Endodermal cell (in vitro differentiated cells): ENCODE measurements around the gene SLC39A5. TPM values are rescaled to one million over a fixed set of nuclear protein-coding genes. Genes with fewer than 3 reads are reported as not detected.

Experiments
- DNase-seq: peaks from one replicate; pipeline ENCODE4 v3.0.0-alpha.2; 2017
- H3K27ac ChIP-seq: 2 replicates; pipeline ENCODE4 v1.5.1; 2013; ENCODE audit warnings: mild to moderate bottlenecking, low read depth, low read length, moderate library complexity
- H3K27me3 ChIP-seq: 2 replicates; pipeline ENCODE4 v1.6.1; 2013; ENCODE audit warnings: mild to moderate bottlenecking, low read length, moderate library complexity; ENCODE audit not compliant: insufficient read depth, control insufficient read depth, poor library complexity, severe bottlenecking
- H3K36me3 ChIP-seq: 2 replicates; pipeline ENCODE4 v1.7.0; 2013; ENCODE audit warnings: mild to moderate bottlenecking, low read length, moderate library complexity; ENCODE audit not compliant: control insufficient read depth, insufficient read depth
- H3K4me1 ChIP-seq: one replicate; pipeline ENCODE4 v1.7.0; 2013; ENCODE audit warnings: low read length; ENCODE audit not compliant: control insufficient read depth, insufficient read depth
- H3K4me3 ChIP-seq: 2 replicates; pipeline ENCODE4 v1.5.1; 2013; ENCODE audit warnings: mild to moderate bottlenecking, low read length, moderate library complexity
- H3K9ac ChIP-seq: 2 replicates; pipeline ENCODE4 v1.6.1; 2013; ENCODE audit warnings: mild to moderate bottlenecking, low read length, moderate library complexity; ENCODE audit not compliant: poor library complexity, severe bottlenecking; ENCODE audit errors: extremely low read depth
- H3K9me3 ChIP-seq: 2 replicates; pipeline ENCODE4 v1.6.1; 2013; ENCODE audit warnings: mild to moderate bottlenecking, low read length, moderate library complexity; ENCODE audit not compliant: control insufficient read depth
- H3K27ac Mint-ChIP-seq: 2 replicates; pipeline ENCODE4 v1.8.0; 2020; ENCODE audit warnings: mixed read lengths
- H3K27me3 Mint-ChIP-seq: 2 replicates; pipeline ENCODE4 v1.8.0; 2021; ENCODE audit warnings: mild to moderate bottlenecking, mixed read lengths; ENCODE audit not compliant: insufficient read depth
- H3K36me3 Mint-ChIP-seq: 2 replicates; pipeline ENCODE4 v1.8.0; 2020; ENCODE audit warnings: low read depth, mixed read lengths
- H3K4me1 Mint-ChIP-seq: 2 replicates; pipeline ENCODE4 v1.8.0; 2020; ENCODE audit warnings: mixed read lengths
- H3K4me3 Mint-ChIP-seq: 2 replicates; pipeline ENCODE4 v1.8.0; 2020; ENCODE audit warnings: mild to moderate bottlenecking, moderate library complexity, mixed read lengths
- H3K9me3 Mint-ChIP-seq: 2 replicates; pipeline ENCODE4 v1.8.0; 2020; ENCODE audit warnings: mild to moderate bottlenecking, mixed read lengths
- WGBS, 2 experiments: methylation state at CpG; one replicate each; pipeline versions ENCODE4 v1.1.5 to v1.1.7; 2013; ENCODE audit warnings: missing lambda C conversion rate in 2 of 2, mixed read lengths in 1 of 2; ENCODE audit not compliant: insufficient coverage in 1 of 2, insufficient read length in 1 of 2; 5-methylcytosine and 5-hydroxymethylcytosine counted together
- total RNA-seq, 2 donors: library from RNA; stranded (reverse); fragmentation: NEBNext Ultra II Directional in 1 of 2; extraction: Animal tissue kit (Norgen Biotek cat#: 25700) in 1 of 2; gene quantifications; 2 replicates in 1 of 2; 3 replicates in 1 of 2; pipeline ENCODE4 v1.2.1, GENCODE V29; 2021
- TF ChIP-seq, protein P1 (sequence below): fragments of 200-600 bp; sonication (generic); conservative IDR thresholded peaks from 2 replicates; pipeline ENCODE4 v1.5.0; 2021; ENCODE audit warnings: antibody characterized with exemption, mild to moderate bottlenecking

SLC39A5 gene
- total RNA-seq, 2 donors from 2014 or later: 2.5 to 3.2 TPM

DNA sequence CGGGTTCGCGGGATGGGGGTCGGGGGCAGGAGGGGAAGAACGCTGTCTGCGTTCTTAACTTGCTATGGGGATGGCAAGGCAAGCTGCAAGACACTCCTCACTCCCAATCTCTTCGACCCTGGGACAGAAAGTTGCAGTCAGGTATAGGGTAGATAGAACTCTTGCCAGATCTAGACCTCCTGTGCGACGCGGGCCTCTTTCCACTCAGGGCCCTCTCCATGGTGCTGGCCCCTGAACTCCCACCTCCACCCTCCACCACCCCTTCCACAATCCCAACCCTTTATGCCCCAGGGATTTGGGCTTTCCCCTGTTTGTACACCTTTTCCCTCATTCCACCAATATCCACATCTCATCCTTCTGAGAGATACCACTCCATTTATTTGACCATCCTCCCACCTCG lies 4.9 kb upstream of the SLC39A5 start:
- H3K27ac ChIP-seq: no peak overlapping the region
- H3K27me3 Mint-ChIP-seq: no peaks in the 10 kb centered on the region
- H3K4me3 ChIP-seq: peak overlapping the region; percentile 88
- no peaks in the 10 kb centered on the region for H3K27me3 ChIP-seq
- peak; percentile 59 for DNase-seq
- peaks cover 3% of the 10 kb centered on the region for H3K36me3 ChIP-seq
- H3K9me3 Mint-ChIP-seq: no peaks in the 10 kb centered on the region
- TF ChIP-seq, protein P1, sequence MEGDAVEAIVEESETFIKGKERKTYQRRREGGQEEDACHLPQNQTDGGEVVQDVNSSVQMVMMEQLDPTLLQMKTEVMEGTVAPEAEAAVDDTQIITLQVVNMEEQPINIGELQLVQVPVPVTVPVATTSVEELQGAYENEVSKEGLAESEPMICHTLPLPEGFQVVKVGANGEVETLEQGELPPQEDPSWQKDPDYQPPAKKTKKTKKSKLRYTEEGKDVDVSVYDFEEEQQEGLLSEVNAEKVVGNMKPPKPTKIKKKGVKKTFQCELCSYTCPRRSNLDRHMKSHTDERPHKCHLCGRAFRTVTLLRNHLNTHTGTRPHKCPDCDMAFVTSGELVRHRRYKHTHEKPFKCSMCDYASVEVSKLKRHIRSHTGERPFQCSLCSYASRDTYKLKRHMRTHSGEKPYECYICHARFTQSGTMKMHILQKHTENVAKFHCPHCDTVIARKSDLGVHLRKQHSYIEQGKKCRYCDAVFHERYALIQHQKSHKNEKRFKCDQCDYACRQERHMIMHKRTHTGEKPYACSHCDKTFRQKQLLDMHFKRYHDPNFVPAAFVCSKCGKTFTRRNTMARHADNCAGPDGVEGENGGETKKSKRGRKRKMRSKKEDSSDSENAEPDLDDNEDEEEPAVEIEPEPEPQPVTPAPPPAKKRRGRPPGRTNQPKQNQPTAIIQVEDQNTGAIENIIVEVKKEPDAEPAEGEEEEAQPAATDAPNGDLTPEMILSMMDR: no peak
- no peak overlapping the region for H3K9ac ChIP-seq
- peak overlapping the region; percentile 99 for H3K4me3 Mint-ChIP-seq
- no peaks in the 10 kb centered on the region for H3K9me3 ChIP-seq
- peaks cover 5% of the 10 kb centered on the region for H3K36me3 Mint-ChIP-seq
- H3K4me1 ChIP-seq: peaks cover 5% of the 10 kb centered on the region
- peaks cover 26% of the 10 kb centered on the region for H3K4me1 Mint-ChIP-seq
- 91 to 99% methylated on average over 8 to 10 of the region's 11 CpGs for WGBS, 2 experiments
- H3K27ac Mint-ChIP-seq: no peak overlapping the region

- DNase-seq: peak; percentile 52
- H3K27me3 Mint-ChIP-seq: peaks cover 4% of the 10 kb centered on the region
These were observed 769 bp upstream of the SLC39A5 start for GRCh38 chr12:56229082-56229481.

DNA sequence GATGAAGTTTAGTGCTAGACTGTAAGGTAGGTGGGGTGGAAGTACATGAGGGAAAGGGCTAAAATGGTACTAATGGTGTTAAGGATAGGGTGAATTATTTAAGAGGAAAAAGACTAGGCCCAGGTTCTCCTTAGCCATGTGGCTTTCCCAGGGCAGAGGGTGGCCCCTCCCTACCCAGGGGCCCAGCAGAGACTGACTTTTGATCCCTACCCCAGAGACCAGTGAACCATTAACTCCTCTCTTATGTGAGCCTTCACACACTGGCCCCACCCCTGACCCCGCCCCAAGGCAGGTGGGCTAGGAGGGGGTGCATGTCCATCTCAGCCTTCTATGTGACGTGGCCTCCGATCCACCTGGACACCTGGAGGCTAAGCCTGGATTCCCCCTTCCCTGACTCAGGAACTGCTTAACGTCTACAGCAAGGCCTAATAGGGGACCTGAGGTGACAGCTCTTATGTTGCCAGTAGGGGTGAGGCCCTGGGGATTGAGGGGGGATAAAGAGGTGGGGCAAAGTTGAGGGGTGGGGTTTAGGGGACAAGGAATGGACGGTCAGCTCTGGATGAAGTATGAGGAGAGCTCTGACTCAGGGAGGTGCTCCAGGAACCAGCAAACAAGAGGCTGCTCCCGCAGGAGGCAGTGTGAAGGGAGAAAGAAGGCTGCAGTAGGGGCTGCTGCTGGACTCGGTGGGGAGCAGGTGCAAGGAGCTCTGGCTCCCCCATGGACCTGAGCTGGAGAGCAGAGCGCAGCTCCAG lies 757 bp downstream of the SLC39A5 start:
- H3K36me3 Mint-ChIP-seq: peaks cover 5% of the 10 kb centered on the region
- Histone ChIP-seq H3K4me1 (no peaks in the 10 kb centered on the region), H3K9ac (no peak overlapping the region), H3K36me3 (peaks cover 3% of the 10 kb centered on the region), H3K9me3 (no peaks in the 10 kb centered on the region), H3K27ac (no peak overlapping the region), H3K27me3 (no peaks in the 10 kb centered on the region), H3K4me3 (no peak overlapping the region)
- H3K27ac Mint-ChIP-seq: no peak overlapping the region
- H3K9me3 Mint-ChIP-seq: no peaks in the 10 kb centered on the region
- no peak overlapping the region for H3K4me3 Mint-ChIP-seq
- no peak for DNase-seq
- no peaks in the 10 kb centered on the region for H3K4me1 Mint-ChIP-seq
- WGBS, 2 experiments: 81 to 87% methylated on average over 5 to 8 of the region's 8 CpGs
- H3K27me3 Mint-ChIP-seq: peaks cover 8% of the 10 kb centered on the region
- TF ChIP-seq, protein P1: no peak

More at GRCh38 chr12:56229082-56229481, 769 bp upstream of the SLC39A5 start:
- Histone ChIP-seq H3K4me1 (no peaks in the 10 kb centered on the region), H3K27ac (no peak overlapping the region), H3K27me3 (no peaks in the 10 kb centered on the region), H3K36me3 (peaks cover 3% of the 10 kb centered on the region), H3K9me3 (no peaks in the 10 kb centered on the region), H3K9ac (no peak overlapping the region), H3K4me3 (no peak overlapping the region)
- TF ChIP-seq, protein P1: no peak
- Mint-ChIP-seq H3K9me3 (no peaks in the 10 kb centered on the region), H3K36me3 (peaks cover 5% of the 10 kb centered on the region), H3K27ac (no peak overlapping the region), H3K4me1 (peaks cover 9% of the 10 kb centered on the region), H3K4me3 (no peak overlapping the region)
- WGBS, 2 experiments: 83 to 93% methylated on average over 5 to 7 of the region's 7 CpGs
